ENCODE measurements around the gene RFX8. TPM values are rescaled to one million over a fixed set of nuclear protein-coding genes. Genes with fewer than 3 reads are reported as not detected.

Gene RFX8
- total RNA-seq, 1 experiment from 2014 or later, result not detected

GRCh38 chr2:101486258-101486701 lies 11.4 kb upstream of the RFX8 start:
- Histone ChIP-seq H3K27me3 (replicated peaks; ENCODE audit: control insufficient read depth, insufficient read depth, low read length) (no peaks in the 10 kb centered on the region), H3K9me3 (no peaks in the 10 kb centered on the region), H3K4me3 (ENCODE audit: low read depth, low read length) (no peak overlapping the region), H3K36me3 (ENCODE audit: control insufficient read depth, insufficient read depth, low read length) (no peaks in the 10 kb centered on the region), H3K4me1 (no peaks in the 10 kb centered on the region; the same call in 1 of the 2 replicates)
- Mint-ChIP-seq H3K36me3 (ENCODE audit: insufficient read depth, unreplicated experiment) (no peaks in the 10 kb centered on the region), H3K4me3 (ENCODE audit: unreplicated experiment) (no peak overlapping the region), H3K4me1 (ENCODE audit: low read depth, unreplicated experiment) (peaks cover 5% of the 10 kb centered on the region), H3K9me3 (ENCODE audit: unreplicated experiment) (no peaks in the 10 kb centered on the region), H3K27ac (ENCODE audit: unreplicated experiment) (no peak overlapping the region), H3K27me3 (ENCODE audit: insufficient read depth, unreplicated experiment) (no peaks in the 10 kb centered on the region)
- no TSS peak for BruUV-seq (replicated peaks)
- intact Hi-C loops (cut with micrococcal nuclease; ENCODE audit: unreplicated experiment), result no loop called here
- POLR2A ChIA-PET, result no interaction called here
- no peak for TF ChIP-seq CTCF (IDR thresholded peaks at IDR 0.05; ENCODE audit: insufficient read depth in 1 of 2, low read depth in 1 of 2, low read length in 1 of 2, severe bottlenecking in 1 of 2, unreplicated experiment in 1 of 2)
- CTCF ChIA-PET, result interaction anchor here (0.6 kb wide), 1 partner anchor 539 kb away, joined by 3 read pairs; no protein-coding TSS in a partner anchor
- DNase-seq, result no peak

GRCh38 chr2:101485856-101486255 lies 10.9 kb upstream of the RFX8 start:
- POLR2A ChIA-PET, result no interaction called here
- H3K4me1 Mint-ChIP-seq (ENCODE audit: low read depth, unreplicated experiment), result peaks cover 5% of the 10 kb centered on the region
- Histone ChIP-seq H3K27me3 (replicated peaks; ENCODE audit: control insufficient read depth, insufficient read depth, low read length) (no peaks in the 10 kb centered on the region), H3K36me3 (ENCODE audit: control insufficient read depth, insufficient read depth, low read length) (no peaks in the 10 kb centered on the region), H3K9me3 (no peaks in the 10 kb centered on the region), H3K4me3 (ENCODE audit: low read depth, low read length) (no peak overlapping the region), H3K4me1 (no peaks in the 10 kb centered on the region; the same call in 1 of the 2 replicates)
- intact Hi-C loops (cut with micrococcal nuclease; ENCODE audit: unreplicated experiment), result no loop called here
- H3K27me3 Mint-ChIP-seq (ENCODE audit: insufficient read depth, unreplicated experiment), result no peaks in the 10 kb centered on the region
- no TSS peak for BruUV-seq (replicated peaks)
- no peaks in the 10 kb centered on the region for H3K36me3 Mint-ChIP-seq (ENCODE audit: insufficient read depth, unreplicated experiment)
- CTCF ChIA-PET, result no interaction called here
- H3K9me3 Mint-ChIP-seq (ENCODE audit: unreplicated experiment), result no peaks in the 10 kb centered on the region
- no peak for DNase-seq
- no peak overlapping the region for H3K27ac Mint-ChIP-seq (ENCODE audit: unreplicated experiment)
- H3K4me3 Mint-ChIP-seq (ENCODE audit: unreplicated experiment), result no peak overlapping the region
- no peak for TF ChIP-seq CTCF (IDR thresholded peaks at IDR 0.05; ENCODE audit: insufficient read depth in 1 of 2, low read depth in 1 of 2, low read length in 1 of 2, severe bottlenecking in 1 of 2, unreplicated experiment in 1 of 2)

- Histone ChIP-seq H3K27me3 (replicated peaks; ENCODE audit: control insufficient read depth, insufficient read depth, low read length) (no peaks in the 10 kb centered on the region), H3K36me3 (ENCODE audit: control insufficient read depth, insufficient read depth, low read length) (no peaks in the 10 kb centered on the region), H3K4me1 (0 out of 2 replicates have a peak, but pooled peaks cover 16% of the 10 kb centered on the region), H3K4me3 (ENCODE audit: low read depth, low read length) (no peak overlapping the region), H3K9me3 (no peaks in the 10 kb centered on the region)
- CTCF ChIA-PET, result no interaction called here
- no peaks in the 10 kb centered on the region for H3K9me3 Mint-ChIP-seq (ENCODE audit: unreplicated experiment)
- no peaks in the 10 kb centered on the region for H3K27me3 Mint-ChIP-seq (ENCODE audit: insufficient read depth, unreplicated experiment)
- no peak overlapping the region for H3K27ac Mint-ChIP-seq (ENCODE audit: unreplicated experiment)
- no peak overlapping the region for H3K4me3 Mint-ChIP-seq (ENCODE audit: unreplicated experiment)
- TF ChIP-seq CTCF (IDR thresholded peaks at IDR 0.05; ENCODE audit: insufficient read depth in 1 of 2, low read depth in 1 of 2, low read length in 1 of 2, severe bottlenecking in 1 of 2, unreplicated experiment in 1 of 2), result no peak
- POLR2A ChIA-PET, result no interaction called here
- DNase-seq, result no peak
- H3K4me1 Mint-ChIP-seq (ENCODE audit: low read depth, unreplicated experiment), result peaks cover 27% of the 10 kb centered on the region
- no TSS peak for BruUV-seq (replicated peaks)
- H3K36me3 Mint-ChIP-seq (ENCODE audit: insufficient read depth, unreplicated experiment), result no peaks in the 10 kb centered on the region
- intact Hi-C loops (cut with micrococcal nuclease; ENCODE audit: unreplicated experiment), result no loop called here
Observed at GRCh38 chr2:101480764-101481163, 5.9 kb upstream of the RFX8 start.
